Keratinocyte (primary cell): ENCODE measurements around the gene TSTD1. TPM values are rescaled to one million over a fixed set of nuclear protein-coding genes. Genes with fewer than 3 reads are reported as not detected.
"Not testable (repeated sequence)": the region's sequence is repeated elsewhere in the genome, so short reads cannot be mapped to it uniquely, and the experiment has no call there.

ENCODE experiments used
- DNase-seq: peaks from one replicate; pipeline ENCODE4 v3.0.0-alpha.2; 2011; ENCODE audit warnings: low read depth, missing footprints, low spot score
- FAIRE-seq: peaks from 2 replicates; lab custom pipeline; 2011; peaks lifted over from hg19 to GRCh38; lab: Jason Lieb, UNC
- H2AFZ ChIP-seq: 2 replicates; pipeline ENCODE4 v1.6.0; 2012; ENCODE audit warnings: low read length, control low read depth, inconsistent platforms; ENCODE audit not compliant: control insufficient read depth
- H3K27ac ChIP-seq: 2 replicates; pipeline ENCODE4 v1.5.1; 2011; ENCODE audit warnings: low read length; ENCODE audit not compliant: control insufficient read depth, insufficient read depth
- H3K27me3 ChIP-seq: 3 replicates; pipeline ENCODE4 v1.6.0; 2011; ENCODE audit warnings: low read length; ENCODE audit not compliant: control insufficient read depth, insufficient read depth; ENCODE audit errors: extremely low read depth
- H3K36me3 ChIP-seq, 2 experiments: 2 replicates in 1 of 2; 3 replicates in 1 of 2; pipeline ENCODE4 v1.5.1; 2011; ENCODE audit warnings: low read length in 2 of 2, mild to moderate bottlenecking in 1 of 2; ENCODE audit not compliant: control insufficient read depth in 2 of 2, insufficient read depth in 2 of 2; ENCODE audit errors: extremely low read depth in 1 of 2
- H3K4me1 ChIP-seq: 3 replicates; pipeline ENCODE4 v1.5.1; 2011; ENCODE audit warnings: low read length; ENCODE audit not compliant: control insufficient read depth, insufficient read depth; ENCODE audit errors: extremely low read depth
- H3K4me2 ChIP-seq: 3 replicates; pipeline ENCODE4 v1.6.0; 2011; ENCODE audit warnings: low read depth, low read length; ENCODE audit not compliant: control insufficient read depth, insufficient read depth; ENCODE audit errors: extremely low read depth
- H3K4me3 ChIP-seq, 3 experiments: fragments of 200-600 bp in 1 of 3; sonication (generic) in 1 of 3; 2 replicates in 2 of 3; 3 replicates in 1 of 3; pipeline ENCODE4 v1.5.1; 2011 to 2016; ENCODE audit warnings: low read length in 3 of 3, mild to moderate bottlenecking in 3 of 3, control low read depth in 2 of 3, inconsistent platforms in 1 of 3, low read depth in 1 of 3, mixed read lengths in 1 of 3, mixed run types in 1 of 3, moderate library complexity in 1 of 3; ENCODE audit not compliant: control insufficient read depth in 2 of 3, insufficient read depth in 2 of 3; ENCODE audit errors: extremely low read depth in 1 of 3
- H3K79me2 ChIP-seq: 2 replicates; pipeline ENCODE4 v1.6.0; 2012; ENCODE audit warnings: low read length; ENCODE audit not compliant: control insufficient read depth, insufficient read depth
- H3K9ac ChIP-seq: 3 replicates; pipeline ENCODE4 v1.6.0; 2011; ENCODE audit warnings: low read length; ENCODE audit not compliant: control insufficient read depth, insufficient read depth; ENCODE audit errors: extremely low read depth
- H3K9me1 ChIP-seq: 3 replicates; pipeline ENCODE4 v1.6.0; 2011; ENCODE audit warnings: low read length; ENCODE audit not compliant: control insufficient read depth, insufficient read depth; ENCODE audit errors: extremely low read depth
- H3K9me3 ChIP-seq: 2 replicates; pipeline ENCODE4 v1.5.1; 2012; ENCODE audit warnings: low read depth, low read length; ENCODE audit not compliant: control insufficient read depth
- H4K20me1 ChIP-seq: 3 replicates; pipeline ENCODE4 v1.6.0; 2011; ENCODE audit warnings: low read length; ENCODE audit not compliant: control insufficient read depth, insufficient read depth; ENCODE audit errors: extremely low read depth
- EZH2 ChIP-seq: IDR thresholded peaks from one replicate; pipeline ENCODE4 v1.6.1; 2012; ENCODE audit warnings: inconsistent platforms, mild to moderate bottlenecking, low read length, moderate library complexity
- dilution Hi-C: fragments of 300-500 bp; cut with MboI; formaldehyde crosslinking; loops from one replicate; pipeline ENCODE4 v1.7.0; 2020; ENCODE audit warnings: low sequenced_read_pairs; ENCODE audit not compliant: extremely low pct_ligation_motif_present
- polyA plus RNA-seq, 5 experiments: library from polyadenylated mRNA; depleted of rRNA in 3 of 5; stranded (reverse) in 3 of 5; stranded (forward) in 1 of 5; unstranded in 1 of 5; fragments of >200 nt; gene quantifications; 1 replicate in 1 of 5; 2 replicates in 3 of 5; 3 replicates in 1 of 5; pipeline versions ENCODE4 v1.2.1 to v1.2.3, GENCODE V29; 2011 to 2012; ENCODE audit warnings: missing spikeins in 2 of 5, low read depth in 1 of 5, low replicate concordance in 1 of 5
- TF ChIP-seq, protein P1 (sequence below), 3 experiments: IDR thresholded peaks in 1 of 3; conservative IDR thresholded peaks in 1 of 3; optimal IDR thresholded peaks in 1 of 3; 2 replicates in 2 of 3; 3 replicates in 1 of 3; pipeline versions ENCODE3 to v1.5.1; 2011; ENCODE audit warnings: low read length in 3 of 3, mild to moderate bottlenecking in 3 of 3, moderate library complexity in 2 of 3, control low read depth in 1 of 3, inconsistent platforms in 1 of 3; ENCODE audit not compliant: insufficient read depth in 2 of 3; ENCODE audit errors: extremely low read depth in 1 of 3

Gene TSTD1
- polyA plus RNA-seq, 1 donor (not counting 4 experiments of a cell fraction or from before 2014, with no cell fraction given) = 106 TPM

- H4K20me1 ChIP-seq, H3K4me2 ChIP-seq, H3K9ac ChIP-seq, H3K9me1 ChIP-seq, dilution Hi-C loops, H3K9me3 ChIP-seq, H3K27me3 ChIP-seq, H3K4me3 ChIP-seq, H2AFZ ChIP-seq, FAIRE-seq, DNase-seq: not testable (repeated sequence)
- Histone ChIP-seq H3K4me1 (peaks cover 50% of the 10 kb centered on the region), H3K27ac (peak overlapping the region; percentile 57), H3K36me3 (peaks cover 10 to 13% of the 10 kb centered on the region in 2 experiments), H3K79me2 (peaks cover 73% of the 10 kb centered on the region)
Measured at GRCh38 chr1:161016683-161017082, 22.1 kb downstream of the TSTD1 start.

DNA sequence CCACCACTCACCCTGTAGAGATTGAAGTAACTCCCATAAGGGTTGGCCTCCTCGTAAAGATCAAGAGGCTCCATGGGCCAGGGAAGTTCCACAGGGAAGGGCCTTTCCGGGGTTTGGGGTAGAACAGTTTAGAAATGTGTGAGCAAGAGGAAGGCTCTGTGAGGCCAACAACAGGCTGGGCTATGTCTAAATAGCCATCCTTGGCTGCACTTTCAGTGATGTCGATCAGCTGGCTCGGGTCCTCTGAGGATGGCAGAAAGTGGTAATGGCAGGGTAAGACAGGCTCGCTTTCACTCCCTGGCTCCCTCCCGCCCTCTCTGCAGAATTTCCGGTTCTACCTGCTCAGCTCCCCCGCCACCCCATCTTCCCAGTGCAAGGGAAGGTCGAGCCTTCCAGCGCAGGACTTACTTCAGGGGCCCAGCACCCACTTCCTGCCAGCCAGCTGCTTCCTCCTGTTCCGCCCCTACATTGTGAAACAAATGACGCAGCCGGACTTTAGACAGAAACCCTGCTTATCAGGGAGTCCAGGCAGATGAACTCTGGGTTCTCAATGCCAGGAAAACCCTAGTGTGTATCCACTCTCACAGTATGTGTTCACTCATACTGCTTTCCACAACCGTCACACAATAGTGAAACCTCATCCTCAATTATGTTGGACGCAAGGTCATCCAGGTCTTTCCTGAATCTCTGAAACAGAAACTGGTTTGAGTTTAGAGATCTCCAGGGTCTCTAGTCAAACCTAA is 25.1 kb downstream of the TSTD1 start:
- no peaks in the 10 kb centered on the region for H3K27me3 ChIP-seq
- peak overlapping the region; percentile 75 for H3K4me2 ChIP-seq
- peaks cover 87% of the 10 kb centered on the region for H3K79me2 ChIP-seq
- H3K4me1 ChIP-seq = peaks cover 42% of the 10 kb centered on the region
- DNase-seq = peak; percentile 48
- H3K27ac ChIP-seq = peak overlapping the region; percentile 83
- peak overlapping the region in 2 of 3 experiments; percentile 37 to 52 for H3K4me3 ChIP-seq
- no peaks in the 10 kb centered on the region for H3K9me3 ChIP-seq
- dilution Hi-C loops = no loop called here
- FAIRE-seq = peak; percentile 63
- peak overlapping the region; percentile 61 for H3K9ac ChIP-seq
- TF ChIP-seq, protein P1, sequence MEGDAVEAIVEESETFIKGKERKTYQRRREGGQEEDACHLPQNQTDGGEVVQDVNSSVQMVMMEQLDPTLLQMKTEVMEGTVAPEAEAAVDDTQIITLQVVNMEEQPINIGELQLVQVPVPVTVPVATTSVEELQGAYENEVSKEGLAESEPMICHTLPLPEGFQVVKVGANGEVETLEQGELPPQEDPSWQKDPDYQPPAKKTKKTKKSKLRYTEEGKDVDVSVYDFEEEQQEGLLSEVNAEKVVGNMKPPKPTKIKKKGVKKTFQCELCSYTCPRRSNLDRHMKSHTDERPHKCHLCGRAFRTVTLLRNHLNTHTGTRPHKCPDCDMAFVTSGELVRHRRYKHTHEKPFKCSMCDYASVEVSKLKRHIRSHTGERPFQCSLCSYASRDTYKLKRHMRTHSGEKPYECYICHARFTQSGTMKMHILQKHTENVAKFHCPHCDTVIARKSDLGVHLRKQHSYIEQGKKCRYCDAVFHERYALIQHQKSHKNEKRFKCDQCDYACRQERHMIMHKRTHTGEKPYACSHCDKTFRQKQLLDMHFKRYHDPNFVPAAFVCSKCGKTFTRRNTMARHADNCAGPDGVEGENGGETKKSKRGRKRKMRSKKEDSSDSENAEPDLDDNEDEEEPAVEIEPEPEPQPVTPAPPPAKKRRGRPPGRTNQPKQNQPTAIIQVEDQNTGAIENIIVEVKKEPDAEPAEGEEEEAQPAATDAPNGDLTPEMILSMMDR (optimal IDR thresholded peaks at IDR 0.05 in 1 of 3, IDR thresholded peaks at IDR 0.05 in 1 of 3, conservative IDR thresholded peaks at IDR 0.05 in 1 of 3; ENCODE audit: extremely low read depth in 1 of 3, insufficient read depth in 2 of 3, low read length in 3 of 3) = no peak
- no peak for TF ChIP-seq EZH2
- peaks cover 10 to 12% of the 10 kb centered on the region in 2 experiments for H3K36me3 ChIP-seq
- H4K20me1 ChIP-seq = no peaks in the 10 kb centered on the region
- H2AFZ ChIP-seq = no peak overlapping the region
- H3K9me1 ChIP-seq = no peaks in the 10 kb centered on the region
